ENCODE results near the gene ARID1B.

GRCh38 chr6:157091856-157092460 is 314.8 kb downstream of the ARID1B start:
- TF ChIP-seq CTCF (IDR thresholded peaks at IDR 0.05) (no peak), POLR2A (IDR thresholded peaks at IDR 0.05) (no peak)

Measured in adrenal gland (tissue), 5 donors.